Renal cortical epithelial cell (primary cell): ENCODE data around the gene HTN3. TPM values are rescaled to one million over a fixed set of nuclear protein-coding genes. Genes with fewer than 3 reads are reported as not detected.

ENCODE experiments used
- total RNA-seq: library from RNA; depleted of rRNA; stranded (reverse); fragments of >200 nt; gene quantifications from 2 replicates; pipeline ENCODE4 v1.2.3, GENCODE V29; 2014

Gene HTN3
- total RNA-seq, 1 donor from 2014 or later, result not detected

Other genes with a start within 250 kb of the HTN3 start
- gene SULT1E1, start 168.3 kb upstream of the HTN3 start, total RNA-seq, result 0.30 TPM in 1 of 2 replicates, not detected in the other
- gene CSN1S1, start 97.4 kb upstream of the HTN3 start, total RNA-seq, result not detected in 2 replicates
- gene CSN2, start 62.7 kb upstream of the HTN3 start, total RNA-seq, result not detected in 2 replicates
- not detected in 2 replicates for gene STATH, start 32.5 kb upstream of the HTN3 start, total RNA-seq
- not detected in 2 replicates for gene HTN1, start 22.0 kb downstream of the HTN3 start, total RNA-seq
- not detected in 2 replicates for gene PRR27, start 125.8 kb downstream of the HTN3 start, total RNA-seq
- gene ODAM, start 167.3 kb downstream of the HTN3 start, total RNA-seq, result not detected in 2 replicates
- gene FDCSP, start 197.7 kb downstream of the HTN3 start, total RNA-seq, result not detected in 2 replicates
- gene CSN3, start 214.1 kb downstream of the HTN3 start, total RNA-seq, result not detected in 2 replicates